Colonic mucosa (tissue), 4 donors: ENCODE data around the gene FOXP1. TPM values are rescaled to one million over a fixed set of nuclear protein-coding genes. Genes with fewer than 3 reads are reported as not detected.

Source experiments
- DNase-seq: peaks from one replicate; pipeline ENCODE4 v3.0.0-alpha.2; 2020
- H3K27ac ChIP-seq: fragments of 200-600 bp; one replicate; pipeline ENCODE4 v1.8.0; 2021
- H3K27me3 ChIP-seq: fragments of 200-600 bp; one replicate; pipeline ENCODE4 v1.8.0; 2021
- H3K36me3 ChIP-seq: fragments of 200-600 bp; one replicate; pipeline ENCODE4 v1.8.0; 2021
- H3K4me1 ChIP-seq: fragments of 200-600 bp; one replicate; pipeline ENCODE4 v1.8.0; 2021; ENCODE audit warnings: mild to moderate bottlenecking
- H3K4me3 ChIP-seq: fragments of 200-600 bp; one replicate; pipeline ENCODE4 v1.8.0; 2021
- H3K9ac ChIP-seq, 2 donors: one replicate each; pipeline ENCODE4 v1.7.0; 2013; ENCODE audit warnings: control low read depth in 2 of 2, low read depth in 2 of 2, low read length in 2 of 2
- H3K9me3 ChIP-seq: fragments of 200-600 bp; one replicate; pipeline ENCODE4 v1.8.0; 2021
- CTCF ChIP-seq: fragments of 200-600 bp; IDR thresholded peaks from one replicate; pipeline ENCODE4 v1.8.0; 2022; ENCODE audit warnings: antibody characterized with exemption, mild to moderate bottlenecking
- intact Hi-C: fragments of 100-400 bp; cut with DNase I; formaldehyde crosslinking; loops from one replicate; pipeline ENCODE4 v1.14.1; 2022
- total RNA-seq, 2 donors: library from RNA; stranded (reverse); fragmentation: NEBNext Ultra II Directional in 1 of 2; extraction: Animal tissue kit (Norgen Biotek cat#: 25700) in 1 of 2; gene quantifications; one replicate each; pipeline ENCODE4 v1.2.1, GENCODE V29; 2021
- donor health status: healthy.
- donor health status: DM: no; HTN: no; CAD: no.
- donor health status: DM: no; HTN: no; CAD: no.

Gene FOXP1
- total RNA-seq, 2 donors from 2014 or later = 127 to 128 TPM

GRCh38 chr3:71124048-71124447, 459.5 kb downstream of the FOXP1 start:
- H3K9ac ChIP-seq = no peak overlapping the region
- intact Hi-C loops = no loop called here
- no peak overlapping the region for H3K27ac ChIP-seq
- H3K36me3 ChIP-seq = no peaks in the 10 kb centered on the region
- TF ChIP-seq CTCF = no peak
- no peak overlapping the region for H3K4me3 ChIP-seq
- no peak for DNase-seq
- no peaks in the 10 kb centered on the region for H3K9me3 ChIP-seq
- H3K4me1 ChIP-seq = peaks cover 8% of the 10 kb centered on the region
- H3K27me3 ChIP-seq = no peaks in the 10 kb centered on the region

GRCh38 chr3:71122641-71123040, 460.9 kb downstream of the FOXP1 start:
- no peak for TF ChIP-seq CTCF

GRCh38 chr3:71121429-71122167, 461.9 kb downstream of the FOXP1 start:
- no peaks in the 10 kb centered on the region for H3K9me3 ChIP-seq
- H3K4me3 ChIP-seq = no peak overlapping the region
- H3K27ac ChIP-seq = no peak overlapping the region
- no peak for DNase-seq
- peaks cover 14% of the 10 kb centered on the region for H3K4me1 ChIP-seq
- H3K27me3 ChIP-seq = no peaks in the 10 kb centered on the region
- no peak overlapping the region for H3K9ac ChIP-seq
- no peaks in the 10 kb centered on the region for H3K36me3 ChIP-seq
- no peak for TF ChIP-seq CTCF
- intact Hi-C loops = no loop called here

More at GRCh38 chr3:71122641-71123040, 460.9 kb downstream of the FOXP1 start:
- no peaks in the 10 kb centered on the region for H3K36me3 ChIP-seq
- H3K27me3 ChIP-seq = no peaks in the 10 kb centered on the region
- H3K4me3 ChIP-seq = no peak overlapping the region
- intact Hi-C loops = no loop called here
- peaks cover 13% of the 10 kb centered on the region for H3K4me1 ChIP-seq
- H3K27ac ChIP-seq = no peak overlapping the region
- H3K9ac ChIP-seq = no peak overlapping the region
- no peak for DNase-seq
- H3K9me3 ChIP-seq = no peaks in the 10 kb centered on the region

- Histone ChIP-seq H3K9ac (no peak overlapping the region), H3K4me3 (no peak overlapping the region), H3K36me3 (no peaks in the 10 kb centered on the region), H3K9me3 (no peaks in the 10 kb centered on the region), H3K27ac (peak overlapping the region; percentile 56), H3K27me3 (no peaks in the 10 kb centered on the region), H3K4me1 (peaks cover 14% of the 10 kb centered on the region)
- DNase-seq = no peak
- intact Hi-C loops = no loop called here
- TF ChIP-seq CTCF = no peak
These were observed 463.5 kb downstream of the FOXP1 start for GRCh38 chr3:71120012-71120411.

GRCh38 chr3:71119171-71119570, 464.4 kb downstream of the FOXP1 start:
- H3K9me3 ChIP-seq = no peaks in the 10 kb centered on the region
- H3K4me1 ChIP-seq = peaks cover 14% of the 10 kb centered on the region
- no peak overlapping the region for H3K9ac ChIP-seq
- peak overlapping the region; percentile 56 for H3K27ac ChIP-seq
- no peak for DNase-seq
- no peaks in the 10 kb centered on the region for H3K27me3 ChIP-seq
- H3K4me3 ChIP-seq = no peak overlapping the region
- intact Hi-C loops = no loop called here
- TF ChIP-seq CTCF = no peak
- H3K36me3 ChIP-seq = no peaks in the 10 kb centered on the region
